Erythroblast (primary cell): ENCODE measurements around the gene ZC3H7A.

ENCODE experiments used
- GATA1 ChIP-seq: IDR thresholded peaks from 2 replicates; pipeline ENCODE4 v1.6.1; 2011; ENCODE audit warnings: low read depth, mild to moderate bottlenecking, control low read depth, low read length, moderate library complexity
- POLR2A ChIP-seq: IDR thresholded peaks from 2 replicates; pipeline ENCODE4 v1.6.1; 2011; ENCODE audit warnings: mild to moderate bottlenecking, low read length

DNA sequence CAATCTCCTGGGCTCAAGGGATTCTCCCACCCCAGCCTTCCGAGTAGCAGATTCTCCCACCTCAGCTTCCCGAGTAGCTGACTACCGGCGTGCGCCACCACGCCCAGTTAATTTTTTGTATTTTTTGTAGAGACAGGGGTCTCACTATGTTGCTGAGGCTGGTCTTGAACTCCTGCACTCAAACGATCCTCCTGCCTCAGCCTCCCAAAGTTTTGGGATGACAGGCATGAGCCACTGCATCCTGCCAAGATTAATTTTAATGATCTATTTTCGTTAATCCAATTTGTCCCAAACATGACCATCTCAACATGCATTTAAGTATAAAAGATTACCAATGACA, 1.2 kb downstream of the ZC3H7A start:
- TF ChIP-seq POLR2A: no peak
- TF ChIP-seq GATA1: no peak
